ENCODE results near the gene RAB27B. TPM values are rescaled to one million over a fixed set of nuclear protein-coding genes. Genes with fewer than 3 reads are reported as not detected.

RAB27B gene
- total and polyA plus RNA-seq, 2 of the 8 experiments (the other 6 are each of a cell fraction or from before 2014, with no cell fraction given) = 0.05 to 0.60 TPM

GRCh38 chr18:54787616-54788015, 40.7 kb upstream of the RAB27B start:
- Histone ChIP-seq H3K23ac (ENCODE audit: insufficient read length) (no peak overlapping the region), H2BK15ac (ENCODE audit: low read length) (no peak overlapping the region), H3K14ac (ENCODE audit: insufficient read length) (no peak overlapping the region), H4K5ac (ENCODE audit: insufficient read length, low read depth, low read length) (no peak overlapping the region), H3K79me1 (ENCODE audit: low read depth, low read length) (no peaks in the 10 kb centered on the region), H3K56ac (replicated peaks; ENCODE audit: insufficient read length, low read depth, low read length) (no peak overlapping the region), H3K4me2 (ENCODE audit: insufficient read depth in 1 of 2, low read depth in 2 of 2, low read length in 2 of 2) (no peak overlapping the region), H3K27ac (ENCODE audit: low read depth, low read length) (no peak overlapping the region), H2BK20ac (ENCODE audit: low read length) (no peak overlapping the region), H2AFZ (ENCODE audit: low read length) (no peak overlapping the region), H2BK5ac (ENCODE audit: low read depth, low read length) (no peak overlapping the region), H2BK12ac (ENCODE audit: low read depth, low read length) (no peak overlapping the region), H3K9ac (replicated peaks in 1 of 4; ENCODE audit: extremely low read depth in 1 of 4, low read depth in 3 of 4, low read length in 3 of 4) (no peak overlapping the region), H4K20me1 (replicated peaks in 1 of 2; ENCODE audit: control insufficient read depth in 1 of 2, insufficient read depth in 2 of 2, low read length in 2 of 2) (no peaks in the 10 kb centered on the region), H3K4me1 (replicated peaks in 1 of 4; ENCODE audit: control insufficient read depth in 3 of 4, insufficient read depth in 4 of 4, low read length in 3 of 4) (no peaks in the 10 kb centered on the region), H4K8ac (ENCODE audit: extremely low read depth, insufficient read depth, low read length) (no peak overlapping the region), H3K23me2 (ENCODE audit: low read depth, low read length) (no peaks in the 10 kb centered on the region), H4K91ac (replicated peaks; ENCODE audit: insufficient read length, low read length) (no peak overlapping the region), H3K36me3 (ENCODE audit: control insufficient read depth in 2 of 4, insufficient read depth in 4 of 4, low read length in 3 of 4) (no peaks in the 10 kb centered on the region), H3K9me3 (ENCODE audit: insufficient read depth in 2 of 2, low read depth in 1 of 2, low read length in 1 of 2) (no peaks in the 10 kb centered on the region), H3K18ac (ENCODE audit: extremely low read depth, low read length) (no peak overlapping the region), H3K4me3 (ENCODE audit: extremely low read depth in 1 of 4, insufficient read depth in 2 of 4, low read depth in 3 of 4, low read length in 4 of 4) (no peak overlapping the region), H2AK5ac (ENCODE audit: low read depth, low read length) (no peak overlapping the region), H3K4ac (replicated peaks; ENCODE audit: insufficient read length, low read depth, low read length) (no peak overlapping the region), H3K27me3 (replicated peaks in 1 of 4; ENCODE audit: control insufficient read depth in 3 of 4, extremely low read depth in 1 of 4, insufficient read depth in 3 of 4, low read length in 3 of 4) (no peaks in the 10 kb centered on the region), H3K79me2 (ENCODE audit: control insufficient read depth in 1 of 2, insufficient read depth in 2 of 2, low read length in 2 of 2) (no peaks in the 10 kb centered on the region), H2BK120ac (replicated peaks; ENCODE audit: low read depth, low read length) (no peak overlapping the region)
- CTCF ChIA-PET (ENCODE audit: partially characterized antibody) = interaction anchor here (1.3 kb wide), 1 partner anchor 13 kb away, joined by 4 read pairs; no protein-coding TSS in a partner anchor
- POLR2A ChIA-PET (ENCODE audit: partially characterized antibody) = no interaction called here
- DNase-seq (ENCODE audit: low read depth in 1 of 2, low spot score in 2 of 2) = no peak
- no peak for TF ChIP-seq KDM4A (IDR thresholded peaks at IDR 0.05; ENCODE audit: low read depth, low read length, severe bottlenecking)
- TF ChIP-seq POU5F1 (IDR thresholded peaks at IDR 0.05; ENCODE audit: low read depth, low read length) = no peak
- no peak for TF ChIP-seq RNF2 (IDR thresholded peaks at IDR 0.05; ENCODE audit: borderline replicate concordance, low read depth, low read length, missing control alignments, poor library complexity, severe bottlenecking)
- no peak for TF ChIP-seq JUN (IDR thresholded peaks at IDR 0.05; ENCODE audit: low read depth, low read length)
- no peak for TF ChIP-seq SAP30 (IDR thresholded peaks at IDR 0.05; ENCODE audit: insufficient read depth, insufficient replicate concordance, low read length)
- TF ChIP-seq CBX5 (IDR thresholded peaks at IDR 0.05; ENCODE audit: low read depth, low read length) = no peak
- no peak for FAIRE-seq
